HEK293 (cell line): ENCODE data around the gene NEK7.

ENCODE experiments used
- CTCF ChIA-PET: fragments of 350-600 bp; formaldehyde crosslinking; extraction: SDS; loops from one replicate; lab custom pipeline; 2021; ENCODE audit warnings: antibody characterized with exemption; lab: Yijun Ruan, JAX
- POLR2A ChIA-PET: fragments of 300-600 bp; formaldehyde crosslinking; extraction: SDS; loops from one replicate; lab custom pipeline; 2020; ENCODE audit warnings: antibody characterized with exemption, inconsistent platforms; lab: Yijun Ruan, JAX
- H3K27ac ChIP-seq: fragments of 200-500 bp; sonication (Bioruptor generic); 2 replicates; pipeline ENCODE4 v1.5.1; 2014; ENCODE audit warnings: low read depth, low read length, control low read depth, inconsistent platforms; ENCODE audit errors: extremely low read depth
- H3K36me3 ChIP-seq, 2 experiments: fragments of 200-500 bp in 1 of 2; sonication (Bioruptor generic) in 1 of 2; 1 replicate in 1 of 2; 2 replicates in 1 of 2; pipeline ENCODE4 v1.5.1; 2014 to 2017; ENCODE audit warnings: inconsistent platforms in 2 of 2, low read length in 2 of 2; ENCODE audit not compliant: control insufficient read depth in 2 of 2, insufficient read depth in 1 of 2
- H3K4me1 ChIP-seq: fragments of 200-500 bp; sonication (Bioruptor generic); 2 replicates; pipeline ENCODE4 v1.5.1; 2014; ENCODE audit warnings: mild to moderate bottlenecking, low read length, inconsistent platforms; ENCODE audit not compliant: control insufficient read depth, insufficient read depth
- H3K4me3 ChIP-seq: 2 replicates; pipeline ENCODE4 v1.5.1; 2011; ENCODE audit warnings: low read depth, mild to moderate bottlenecking, control low read depth, low read length, moderate library complexity
- H3K9me3 ChIP-seq: fragments of 200-500 bp; sonication (Bioruptor generic); 2 replicates; pipeline ENCODE4 v1.5.1; 2014; ENCODE audit warnings: low read depth, low read length, inconsistent platforms; ENCODE audit not compliant: control insufficient read depth, insufficient read depth
- FEZF1 ChIP-seq: fragments of 450-650 bp; formaldehyde crosslinking; IDR thresholded peaks from 2 replicates; pipeline ENCODE4 v1.5.1; 2016; ENCODE audit warnings: missing biosample characterization, missing genetic modification characterization
- GFI1B ChIP-seq: fragments of 450-650 bp; formaldehyde crosslinking; IDR thresholded peaks from 2 replicates; pipeline ENCODE4 v1.5.1; 2016; ENCODE audit warnings: missing biosample characterization, missing genetic modification characterization
- HOXA7 ChIP-seq: sonication (generic); formaldehyde crosslinking; IDR thresholded peaks from 2 replicates; pipeline ENCODE4 v1.8.1; 2022; ENCODE audit warnings: missing genetic modification reagents, borderline replicate concordance
- PRDM1 ChIP-seq: fragments of 450-650 bp; formaldehyde crosslinking; IDR thresholded peaks from 2 replicates; pipeline ENCODE4; 2016; ENCODE audit warnings: missing biosample characterization, missing genetic modification characterization
- ZBTB17 ChIP-seq: fragments of 450-650 bp; formaldehyde crosslinking; IDR thresholded peaks from 2 replicates; pipeline ENCODE4 v1.5.1; 2016; ENCODE audit warnings: missing biosample characterization, missing genetic modification characterization
- ZNF140 ChIP-seq: fragments of 450-650 bp; formaldehyde crosslinking; IDR thresholded peaks from 2 replicates; pipeline ENCODE4 v1.5.1; 2016; ENCODE audit warnings: missing biosample characterization, missing genetic modification characterization
- ZNF175 ChIP-seq: fragments of 450-650 bp; formaldehyde crosslinking; IDR thresholded peaks from 2 replicates; pipeline ENCODE4 v1.5.1; 2016; ENCODE audit warnings: missing biosample characterization, missing genetic modification characterization
- ZNF184 ChIP-seq: fragments of 450-650 bp; IDR thresholded peaks from 2 replicates; pipeline ENCODE4 v1.5.1; 2018; ENCODE audit warnings: missing biosample characterization, mild to moderate bottlenecking, missing genetic modification characterization
- ZNF19 ChIP-seq: fragments of 450-650 bp; formaldehyde crosslinking; IDR thresholded peaks from 2 replicates; pipeline ENCODE4; 2016; ENCODE audit warnings: missing biosample characterization, missing genetic modification characterization, low read depth
- ZNF248 ChIP-seq: fragments of 450-650 bp; formaldehyde crosslinking; IDR thresholded peaks from 2 replicates; pipeline ENCODE4 v1.5.1; 2017; ENCODE audit warnings: missing biosample characterization, missing genetic modification characterization
- ZNF391 ChIP-seq: fragments of 450-650 bp; formaldehyde crosslinking; IDR thresholded peaks from 2 replicates; pipeline ENCODE4 v1.5.1; 2016; ENCODE audit warnings: low read depth, missing biosample characterization, missing genetic modification characterization, borderline replicate concordance
- ZNF529 ChIP-seq: fragments of 450-650 bp; formaldehyde crosslinking; IDR thresholded peaks from 2 replicates; pipeline ENCODE4 v1.5.1; 2017; ENCODE audit warnings: missing genetic modification characterization, missing biosample characterization; ENCODE audit not compliant: insufficient replicate concordance
- ZNF544 ChIP-seq: fragments of 450-650 bp; formaldehyde crosslinking; IDR thresholded peaks from 2 replicates; pipeline ENCODE4 v1.5.0; 2017; ENCODE audit warnings: missing biosample characterization, missing genetic modification characterization
- ZNF600 ChIP-seq: fragments of 450-650 bp; formaldehyde crosslinking; IDR thresholded peaks from 2 replicates; pipeline ENCODE4 v1.5.1; 2016; ENCODE audit warnings: missing biosample characterization, missing genetic modification characterization
- ZNF629 ChIP-seq: fragments of 450-650 bp; formaldehyde crosslinking; IDR thresholded peaks from 2 replicates; pipeline ENCODE4 v1.5.1; 2017; ENCODE audit warnings: missing biosample characterization, missing genetic modification characterization
- ZNF792 ChIP-seq: fragments of 450-650 bp; formaldehyde crosslinking; IDR thresholded peaks from 2 replicates; pipeline ENCODE4 v1.5.1; 2016; ENCODE audit warnings: missing biosample characterization, missing genetic modification characterization
- TF ChIP-seq, protein P1 (sequence below): fragments of 450-650 bp; formaldehyde crosslinking; IDR thresholded peaks from 2 replicates; pipeline ENCODE4 v1.5.1; 2016; ENCODE audit warnings: missing biosample characterization, missing genetic modification characterization
- TF ChIP-seq, protein P2 (sequence below): fragments of 450-650 bp; IDR thresholded peaks from 2 replicates; pipeline ENCODE4 v1.5.1; 2018; ENCODE audit warnings: missing biosample characterization, mild to moderate bottlenecking, missing genetic modification characterization
- TF ChIP-seq, protein P3 (sequence below): fragments of 450-650 bp; formaldehyde crosslinking; IDR thresholded peaks from 2 replicates; pipeline ENCODE4 v1.5.1; 2017; ENCODE audit warnings: missing biosample characterization, missing genetic modification characterization
- TF ChIP-seq, protein P4 (sequence below): fragments of 450-650 bp; formaldehyde crosslinking; IDR thresholded peaks from 2 replicates; pipeline ENCODE4 v1.5.0; 2017; ENCODE audit warnings: missing biosample characterization, missing genetic modification characterization, borderline replicate concordance
- TF ChIP-seq, protein P5 (sequence below): fragments of 450-650 bp; formaldehyde crosslinking; IDR thresholded peaks from 2 replicates; pipeline ENCODE4 v1.5.1; 2016; ENCODE audit warnings: missing biosample characterization, missing genetic modification characterization, borderline replicate concordance

Gene NEK7

DNA sequence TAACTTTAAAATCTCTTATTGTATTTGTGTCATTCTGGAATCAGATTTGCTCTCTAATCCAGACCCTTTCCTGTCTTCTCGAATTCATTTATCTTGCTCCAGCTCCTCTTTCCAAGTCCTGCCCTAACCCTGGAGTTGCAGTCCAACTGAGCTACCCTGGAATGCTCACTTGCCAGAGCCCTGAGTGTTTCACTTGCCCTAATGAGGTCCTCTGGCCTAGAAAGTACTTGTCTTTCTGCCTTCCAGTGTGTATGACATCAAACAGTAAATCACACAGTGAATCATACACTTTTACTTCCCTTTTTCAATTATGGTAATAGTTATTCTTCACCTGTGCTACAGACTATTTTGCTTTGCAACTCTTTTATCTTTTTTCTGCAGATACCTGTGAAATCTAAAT is 96.9 kb downstream of the NEK7 start:
- CTCF ChIA-PET, result interaction anchor here (0.6 kb wide), 1 partner anchor 475 kb away, joined by 3 read pairs; no protein-coding TSS in a partner anchor
- no peaks in the 10 kb centered on the region for H3K9me3 ChIP-seq

DNA sequence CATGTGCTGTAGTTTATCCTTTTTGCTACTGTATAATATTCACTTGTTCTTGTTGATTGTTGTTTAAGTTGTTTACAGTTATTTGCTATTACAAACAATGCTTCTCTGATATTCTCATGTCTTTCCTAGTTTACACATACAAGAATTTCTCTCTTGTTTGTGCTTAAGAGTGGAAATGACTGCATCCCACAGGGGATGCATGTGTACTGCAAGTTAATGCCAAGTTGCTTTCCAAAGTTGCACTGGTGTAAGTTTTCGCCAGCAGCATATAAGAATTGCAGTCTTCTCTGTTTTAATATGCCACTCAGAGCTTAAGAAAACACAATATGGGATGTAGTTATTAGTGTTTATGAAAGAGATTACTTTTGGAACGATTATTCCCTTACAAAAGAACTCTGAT is 97.7 kb downstream of the NEK7 start:
- no peak overlapping the region for H3K27ac ChIP-seq
- POLR2A ChIA-PET, result no interaction called here
- H3K4me1 ChIP-seq, result no peaks in the 10 kb centered on the region
- no peaks in the 10 kb centered on the region for H3K9me3 ChIP-seq
- H3K36me3 ChIP-seq, result no peaks in the 10 kb centered on the region
- TF ChIP-seq, protein P1, sequence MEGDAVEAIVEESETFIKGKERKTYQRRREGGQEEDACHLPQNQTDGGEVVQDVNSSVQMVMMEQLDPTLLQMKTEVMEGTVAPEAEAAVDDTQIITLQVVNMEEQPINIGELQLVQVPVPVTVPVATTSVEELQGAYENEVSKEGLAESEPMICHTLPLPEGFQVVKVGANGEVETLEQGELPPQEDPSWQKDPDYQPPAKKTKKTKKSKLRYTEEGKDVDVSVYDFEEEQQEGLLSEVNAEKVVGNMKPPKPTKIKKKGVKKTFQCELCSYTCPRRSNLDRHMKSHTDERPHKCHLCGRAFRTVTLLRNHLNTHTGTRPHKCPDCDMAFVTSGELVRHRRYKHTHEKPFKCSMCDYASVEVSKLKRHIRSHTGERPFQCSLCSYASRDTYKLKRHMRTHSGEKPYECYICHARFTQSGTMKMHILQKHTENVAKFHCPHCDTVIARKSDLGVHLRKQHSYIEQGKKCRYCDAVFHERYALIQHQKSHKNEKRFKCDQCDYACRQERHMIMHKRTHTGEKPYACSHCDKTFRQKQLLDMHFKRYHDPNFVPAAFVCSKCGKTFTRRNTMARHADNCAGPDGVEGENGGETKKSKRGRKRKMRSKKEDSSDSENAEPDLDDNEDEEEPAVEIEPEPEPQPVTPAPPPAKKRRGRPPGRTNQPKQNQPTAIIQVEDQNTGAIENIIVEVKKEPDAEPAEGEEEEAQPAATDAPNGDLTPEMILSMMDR (tag by site-specific recombination), result no peak
- TF ChIP-seq, protein P2, sequence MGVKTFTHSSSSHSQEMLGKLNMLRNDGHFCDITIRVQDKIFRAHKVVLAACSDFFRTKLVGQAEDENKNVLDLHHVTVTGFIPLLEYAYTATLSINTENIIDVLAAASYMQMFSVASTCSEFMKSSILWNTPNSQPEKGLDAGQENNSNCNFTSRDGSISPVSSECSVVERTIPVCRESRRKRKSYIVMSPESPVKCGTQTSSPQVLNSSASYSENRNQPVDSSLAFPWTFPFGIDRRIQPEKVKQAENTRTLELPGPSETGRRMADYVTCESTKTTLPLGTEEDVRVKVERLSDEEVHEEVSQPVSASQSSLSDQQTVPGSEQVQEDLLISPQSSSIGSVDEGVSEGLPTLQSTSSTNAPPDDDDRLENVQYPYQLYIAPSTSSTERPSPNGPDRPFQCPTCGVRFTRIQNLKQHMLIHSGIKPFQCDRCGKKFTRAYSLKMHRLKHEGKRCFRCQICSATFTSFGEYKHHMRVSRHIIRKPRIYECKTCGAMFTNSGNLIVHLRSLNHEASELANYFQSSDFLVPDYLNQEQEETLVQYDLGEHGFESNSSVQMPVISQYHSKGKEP (tag by site-specific recombination), result peak; percentile 66; the same call in 1 of the 2 replicates
- TF ChIP-seq GFI1B (no peak), ZNF140 (no peak)
- TF ChIP-seq, all 188 proteins: peak for 1
- CTCF ChIA-PET, result interaction anchor here (0.6 kb wide), 1 partner anchor 474 kb away, joined by 3 read pairs; no protein-coding TSS in a partner anchor
- H3K4me3 ChIP-seq, result no peak overlapping the region

More for the DNA sequence above, 96.9 kb downstream of the NEK7 start:
- H3K4me1 ChIP-seq, result no peaks in the 10 kb centered on the region
- H3K4me3 ChIP-seq, result no peak overlapping the region
- TF ChIP-seq ZNF600 (tag by site-specific recombination), result peak; percentile 54; the same call in 1 of the 2 replicates
- TF ChIP-seq ZNF529 (tag by site-specific recombination), result no peak
- TF ChIP-seq ZNF629, result peak; percentile 53; the same call in 1 of the 2 replicates
- TF ChIP-seq, protein P3, sequence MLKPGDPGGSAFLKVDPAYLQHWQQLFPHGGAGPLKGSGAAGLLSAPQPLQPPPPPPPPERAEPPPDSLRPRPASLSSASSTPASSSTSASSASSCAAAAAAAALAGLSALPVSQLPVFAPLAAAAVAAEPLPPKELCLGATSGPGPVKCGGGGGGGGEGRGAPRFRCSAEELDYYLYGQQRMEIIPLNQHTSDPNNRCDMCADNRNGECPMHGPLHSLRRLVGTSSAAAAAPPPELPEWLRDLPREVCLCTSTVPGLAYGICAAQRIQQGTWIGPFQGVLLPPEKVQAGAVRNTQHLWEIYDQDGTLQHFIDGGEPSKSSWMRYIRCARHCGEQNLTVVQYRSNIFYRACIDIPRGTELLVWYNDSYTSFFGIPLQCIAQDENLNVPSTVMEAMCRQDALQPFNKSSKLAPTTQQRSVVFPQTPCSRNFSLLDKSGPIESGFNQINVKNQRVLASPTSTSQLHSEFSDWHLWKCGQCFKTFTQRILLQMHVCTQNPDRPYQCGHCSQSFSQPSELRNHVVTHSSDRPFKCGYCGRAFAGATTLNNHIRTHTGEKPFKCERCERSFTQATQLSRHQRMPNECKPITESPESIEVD, result peak; percentile 74
- TF ChIP-seq PRDM1 (tag by site-specific recombination), result peak; percentile 47; the same call in 1 of the 2 replicates
- TF ChIP-seq ZBTB17, result no peak
- TF ChIP-seq ZNF19 (tag by site-specific recombination), result no peak
- peak; percentile 72 for TF ChIP-seq FEZF1
- peak; percentile 15; the same call in 1 of the 2 replicates for TF ChIP-seq ZNF184
- TF ChIP-seq, all 188 proteins: peak for 6
- Histone ChIP-seq H3K27ac (no peak overlapping the region), H3K36me3 (no peaks in the 10 kb centered on the region)
- POLR2A ChIA-PET, result no interaction called here

DNA sequence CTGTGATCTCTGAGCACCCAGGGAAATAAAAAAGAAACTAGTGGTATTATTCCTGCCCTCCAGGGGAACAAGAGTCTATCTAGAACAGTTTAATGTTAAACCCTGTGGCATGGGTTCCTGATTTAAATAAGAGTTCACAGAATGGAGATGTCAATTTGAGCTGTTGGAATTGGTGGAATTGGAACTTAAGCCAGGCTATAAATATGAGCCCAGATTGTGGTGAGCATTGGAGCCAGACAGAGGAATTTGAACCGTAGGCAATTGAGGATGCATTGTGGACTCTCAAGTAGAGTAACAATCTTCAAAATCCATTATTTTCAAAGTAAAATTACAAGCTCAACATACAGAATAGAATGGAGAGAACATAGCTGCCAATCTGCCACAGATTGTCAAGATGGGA is 98.2 kb downstream of the NEK7 start:
- CTCF ChIA-PET, result interaction anchor here (0.7 kb wide), 1 partner anchor 169 kb away, joined by 3 read pairs; no protein-coding TSS in a partner anchor
- H3K4me1 ChIP-seq, result no peaks in the 10 kb centered on the region
- H3K36me3 ChIP-seq, result no peaks in the 10 kb centered on the region
- H3K9me3 ChIP-seq, result no peaks in the 10 kb centered on the region
- no peak overlapping the region for H3K4me3 ChIP-seq
- POLR2A ChIA-PET, result no interaction called here
- H3K27ac ChIP-seq, result no peak overlapping the region
- TF ChIP-seq HOXA7 (CRISPR knock-in tag) (no peak), ZNF175 (tag by site-specific recombination) (no peak), ZNF544 (tag by site-specific recombination) (no peak), ZNF792 (no peak), ZNF391 (no peak), ZNF248 (tag by site-specific recombination) (no peak)
- TF ChIP-seq, protein P4, sequence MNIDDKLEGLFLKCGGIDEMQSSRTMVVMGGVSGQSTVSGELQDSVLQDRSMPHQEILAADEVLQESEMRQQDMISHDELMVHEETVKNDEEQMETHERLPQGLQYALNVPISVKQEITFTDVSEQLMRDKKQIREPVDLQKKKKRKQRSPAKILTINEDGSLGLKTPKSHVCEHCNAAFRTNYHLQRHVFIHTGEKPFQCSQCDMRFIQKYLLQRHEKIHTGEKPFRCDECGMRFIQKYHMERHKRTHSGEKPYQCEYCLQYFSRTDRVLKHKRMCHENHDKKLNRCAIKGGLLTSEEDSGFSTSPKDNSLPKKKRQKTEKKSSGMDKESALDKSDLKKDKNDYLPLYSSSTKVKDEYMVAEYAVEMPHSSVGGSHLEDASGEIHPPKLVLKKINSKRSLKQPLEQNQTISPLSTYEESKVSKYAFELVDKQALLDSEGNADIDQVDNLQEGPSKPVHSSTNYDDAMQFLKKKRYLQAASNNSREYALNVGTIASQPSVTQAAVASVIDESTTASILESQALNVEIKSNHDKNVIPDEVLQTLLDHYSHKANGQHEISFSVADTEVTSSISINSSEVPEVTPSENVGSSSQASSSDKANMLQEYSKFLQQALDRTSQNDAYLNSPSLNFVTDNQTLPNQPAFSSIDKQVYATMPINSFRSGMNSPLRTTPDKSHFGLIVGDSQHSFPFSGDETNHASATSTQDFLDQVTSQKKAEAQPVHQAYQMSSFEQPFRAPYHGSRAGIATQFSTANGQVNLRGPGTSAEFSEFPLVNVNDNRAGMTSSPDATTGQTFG, result no peak
- TF ChIP-seq, protein P5, sequence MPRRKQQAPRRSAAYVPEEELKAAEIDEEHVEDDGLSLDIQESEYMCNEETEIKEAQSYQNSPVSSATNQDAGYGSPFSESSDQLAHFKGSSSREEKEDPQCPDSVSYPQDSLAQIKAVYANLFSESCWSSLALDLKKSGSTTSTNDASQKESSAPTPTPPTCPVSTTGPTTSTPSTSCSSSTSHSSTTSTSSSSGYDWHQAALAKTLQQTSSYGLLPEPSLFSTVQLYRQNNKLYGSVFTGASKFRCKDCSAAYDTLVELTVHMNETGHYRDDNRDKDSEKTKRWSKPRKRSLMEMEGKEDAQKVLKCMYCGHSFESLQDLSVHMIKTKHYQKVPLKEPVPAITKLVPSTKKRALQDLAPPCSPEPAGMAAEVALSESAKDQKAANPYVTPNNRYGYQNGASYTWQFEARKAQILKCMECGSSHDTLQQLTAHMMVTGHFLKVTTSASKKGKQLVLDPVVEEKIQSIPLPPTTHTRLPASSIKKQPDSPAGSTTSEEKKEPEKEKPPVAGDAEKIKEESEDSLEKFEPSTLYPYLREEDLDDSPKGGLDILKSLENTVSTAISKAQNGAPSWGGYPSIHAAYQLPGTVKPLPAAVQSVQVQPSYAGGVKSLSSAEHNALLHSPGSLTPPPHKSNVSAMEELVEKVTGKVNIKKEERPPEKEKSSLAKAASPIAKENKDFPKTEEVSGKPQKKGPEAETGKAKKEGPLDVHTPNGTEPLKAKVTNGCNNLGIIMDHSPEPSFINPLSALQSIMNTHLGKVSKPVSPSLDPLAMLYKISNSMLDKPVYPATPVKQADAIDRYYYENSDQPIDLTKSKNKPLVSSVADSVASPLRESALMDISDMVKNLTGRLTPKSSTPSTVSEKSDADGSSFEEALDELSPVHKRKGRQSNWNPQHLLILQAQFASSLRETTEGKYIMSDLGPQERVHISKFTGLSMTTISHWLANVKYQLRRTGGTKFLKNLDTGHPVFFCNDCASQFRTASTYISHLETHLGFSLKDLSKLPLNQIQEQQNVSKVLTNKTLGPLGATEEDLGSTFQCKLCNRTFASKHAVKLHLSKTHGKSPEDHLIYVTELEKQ (tag by site-specific recombination), result no peak
